HG03378 (cell line): ENCODE results near the gene RMI2.
A peak's percentile ranks its signal among the peaks of the same experiment; 100 is the strongest.

Source experiments
- ATAC-seq: cut with Tn5 transposase; IDR thresholded peaks from one replicate; pipeline ENCODE4 v1.9.1; 2021; ENCODE audit warnings: mild to moderate bottlenecking, moderate library complexity; ENCODE audit not compliant: unreplicated experiment

The RMI2 gene

DNA sequence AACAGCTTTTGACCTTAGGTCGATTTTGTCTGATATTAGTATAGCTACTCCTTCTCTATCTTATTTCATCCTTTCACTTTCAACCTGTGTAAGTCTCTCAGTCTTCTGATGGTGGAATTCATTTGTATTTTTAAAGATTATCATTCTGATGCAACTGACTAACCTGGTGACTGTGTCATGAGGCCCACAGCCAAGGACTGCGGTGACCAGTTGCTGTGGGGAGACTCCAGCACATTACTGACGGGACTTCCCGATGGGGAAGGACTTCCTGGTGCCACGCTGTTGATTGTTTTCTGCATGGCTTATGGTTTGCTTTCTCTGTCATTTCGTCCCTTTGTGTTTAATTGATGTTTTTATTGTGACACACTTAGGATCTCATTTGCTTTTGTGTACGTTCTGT, 34.2 kb downstream of the RMI2 start:
- peak; percentile 72 for ATAC-seq

DNA sequence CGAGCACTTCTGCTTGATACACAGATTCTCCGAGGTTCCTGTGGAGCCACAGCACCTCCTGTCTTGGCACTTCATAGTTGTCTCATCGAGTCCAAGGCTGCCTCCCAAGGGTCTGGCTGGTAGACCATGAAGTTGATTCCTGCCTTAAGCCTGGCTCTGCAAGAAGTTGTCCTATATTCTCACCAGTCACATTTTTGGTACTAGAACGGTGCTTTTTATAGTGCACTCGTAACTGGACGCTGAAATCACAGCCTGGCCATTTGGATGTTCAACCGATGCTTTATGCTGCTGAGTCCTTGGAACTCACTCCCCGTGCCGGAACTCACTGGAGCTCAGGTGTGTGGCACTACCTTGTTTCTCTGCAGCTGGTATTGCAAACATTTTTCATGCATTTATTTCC, 35.6 kb downstream of the RMI2 start:
- ATAC-seq: no peak

- no peak for ATAC-seq
These were observed 38.4 kb downstream of the RMI2 start for GRCh38 chr16:11383481-11384183.

GRCh38 chr16:11384184-11384955, 39.1 kb downstream of the RMI2 start:
- no peak for ATAC-seq

- ATAC-seq: no peak
These were observed 39.8 kb downstream of the RMI2 start for GRCh38 chr16:11384956-11385586.

DNA sequence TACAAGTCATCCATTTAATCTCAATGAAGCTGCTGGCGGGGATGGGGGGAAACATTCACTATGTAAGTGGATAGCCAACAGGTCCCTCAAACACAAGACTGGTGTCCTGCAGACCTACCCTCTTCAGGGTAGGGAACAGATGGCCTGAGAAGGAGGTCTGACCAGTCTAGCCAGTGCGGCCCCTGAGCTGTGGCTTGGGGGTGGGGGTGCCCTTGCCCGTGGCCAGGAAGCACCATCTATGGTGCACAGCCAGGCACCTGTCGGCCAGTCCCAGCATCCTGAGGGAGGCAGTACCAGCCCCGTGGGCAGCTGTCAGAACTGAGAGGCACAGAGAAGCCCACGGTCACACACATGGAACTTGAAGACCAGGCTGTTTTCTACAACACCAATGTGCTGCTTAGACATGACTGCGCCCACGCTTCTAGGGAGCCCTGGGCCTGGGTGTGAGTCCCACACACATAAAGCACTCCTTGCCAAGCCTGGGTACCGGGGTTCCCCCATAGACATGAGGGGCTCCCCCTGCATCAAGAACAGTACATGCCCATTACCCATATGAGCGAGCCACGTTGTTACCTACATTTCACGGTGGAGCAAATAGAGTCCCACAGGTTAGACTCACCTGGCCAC, 40.9 kb downstream of the RMI2 start:
- ATAC-seq: no peak

DNA sequence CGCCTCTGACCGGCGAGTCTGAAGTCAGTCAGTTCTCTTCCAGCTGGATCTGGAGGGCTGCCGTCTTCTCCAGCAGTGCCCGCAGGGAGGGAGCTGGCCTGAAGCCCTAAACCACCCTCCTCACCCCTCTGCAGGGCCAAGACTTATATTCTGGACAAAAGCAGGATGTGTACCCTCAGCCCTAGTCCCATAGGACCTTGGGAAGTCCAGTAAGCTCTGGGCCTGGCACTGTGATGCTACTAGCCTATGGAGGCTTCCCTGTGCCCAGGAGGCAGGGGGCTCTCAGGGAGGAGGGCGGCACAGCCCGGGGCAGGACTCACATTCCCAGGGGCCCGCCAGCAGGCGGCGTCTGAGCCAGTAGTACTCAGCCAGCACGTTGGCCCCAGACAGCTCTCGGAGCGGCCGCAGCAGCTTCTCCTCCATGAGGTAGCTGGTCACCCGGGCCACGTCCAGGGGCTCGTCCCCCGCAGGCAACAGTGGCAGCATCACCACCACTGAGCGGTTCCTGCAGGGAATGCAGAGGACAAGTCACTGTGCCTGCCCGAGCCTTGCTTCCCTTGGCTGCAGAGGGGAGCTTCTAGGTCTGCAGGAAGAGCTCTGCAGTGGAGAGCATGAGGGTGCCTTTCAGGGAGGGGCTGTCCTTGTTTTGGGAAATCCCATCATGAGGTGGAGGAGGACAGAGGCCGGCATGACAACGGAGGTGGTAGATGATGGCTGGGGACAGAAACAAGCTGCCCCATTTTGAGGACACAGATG, 41.7 kb downstream of the RMI2 start:
- no peak for ATAC-seq

DNA sequence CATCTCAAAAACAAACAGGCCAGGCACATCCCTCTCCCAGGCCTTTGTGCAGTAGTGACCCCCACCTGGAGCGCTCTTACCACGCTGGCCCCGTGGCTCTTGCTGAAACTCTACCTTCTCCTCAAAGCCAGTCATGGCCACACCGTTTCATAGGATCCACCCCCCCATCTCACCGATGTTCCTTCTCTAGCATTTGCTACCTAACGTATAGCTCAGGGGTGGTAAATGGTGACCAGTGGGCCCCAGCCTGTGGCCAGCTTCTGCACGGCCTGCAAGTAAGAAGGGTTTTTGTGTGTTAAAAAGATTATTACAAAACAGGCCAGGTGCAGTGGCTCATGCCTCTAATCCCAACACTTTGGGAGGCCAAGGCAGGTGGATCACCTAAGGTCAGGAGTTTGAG, 43.8 kb downstream of the RMI2 start:
- no peak for ATAC-seq

DNA sequence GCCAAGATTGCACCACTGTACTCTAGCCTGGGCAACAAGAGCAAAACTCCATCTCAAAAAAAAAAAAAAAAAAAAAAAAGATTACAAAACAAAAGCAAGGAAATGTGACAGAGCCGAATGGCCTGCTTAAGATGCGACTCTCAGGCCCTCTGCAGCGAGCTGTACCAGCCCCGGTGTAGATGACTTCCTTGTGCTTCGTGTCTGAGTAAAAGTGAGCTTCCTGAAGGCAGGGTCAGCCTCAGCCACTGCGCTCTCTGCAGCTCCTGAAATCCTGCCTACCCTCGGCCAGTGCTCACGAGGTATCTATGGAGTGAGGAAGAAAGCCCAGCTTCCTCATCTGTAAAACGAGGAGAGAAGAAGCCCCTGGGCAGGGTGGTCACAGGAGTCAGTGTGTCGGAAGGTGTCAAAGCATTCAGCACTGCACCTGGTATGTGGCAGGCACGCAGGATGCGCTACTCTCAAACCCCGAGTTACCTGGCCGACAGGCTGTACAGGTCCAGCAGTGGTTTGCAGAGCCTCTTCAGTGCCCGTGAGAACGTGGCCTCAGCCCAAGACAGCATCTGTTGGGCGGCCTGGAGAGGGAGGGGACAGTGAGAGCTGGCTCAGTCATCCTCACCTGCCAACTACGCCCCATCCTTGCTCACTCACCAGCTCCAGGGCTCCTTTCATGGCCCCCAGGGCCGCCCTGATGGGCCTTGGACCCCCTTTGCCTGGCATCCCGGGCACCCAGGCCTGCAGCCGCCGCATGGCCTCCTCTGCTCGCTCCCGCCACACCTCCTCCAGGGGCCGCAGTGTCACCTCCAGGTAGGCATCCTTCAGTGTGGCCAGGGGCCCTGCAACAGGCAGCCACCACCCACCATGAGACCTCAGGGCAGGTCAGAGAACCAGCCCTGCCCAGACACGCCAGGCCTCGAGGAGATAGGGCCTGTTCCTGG, 44.6 kb downstream of the RMI2 start:
- ATAC-seq: no peak

DNA sequence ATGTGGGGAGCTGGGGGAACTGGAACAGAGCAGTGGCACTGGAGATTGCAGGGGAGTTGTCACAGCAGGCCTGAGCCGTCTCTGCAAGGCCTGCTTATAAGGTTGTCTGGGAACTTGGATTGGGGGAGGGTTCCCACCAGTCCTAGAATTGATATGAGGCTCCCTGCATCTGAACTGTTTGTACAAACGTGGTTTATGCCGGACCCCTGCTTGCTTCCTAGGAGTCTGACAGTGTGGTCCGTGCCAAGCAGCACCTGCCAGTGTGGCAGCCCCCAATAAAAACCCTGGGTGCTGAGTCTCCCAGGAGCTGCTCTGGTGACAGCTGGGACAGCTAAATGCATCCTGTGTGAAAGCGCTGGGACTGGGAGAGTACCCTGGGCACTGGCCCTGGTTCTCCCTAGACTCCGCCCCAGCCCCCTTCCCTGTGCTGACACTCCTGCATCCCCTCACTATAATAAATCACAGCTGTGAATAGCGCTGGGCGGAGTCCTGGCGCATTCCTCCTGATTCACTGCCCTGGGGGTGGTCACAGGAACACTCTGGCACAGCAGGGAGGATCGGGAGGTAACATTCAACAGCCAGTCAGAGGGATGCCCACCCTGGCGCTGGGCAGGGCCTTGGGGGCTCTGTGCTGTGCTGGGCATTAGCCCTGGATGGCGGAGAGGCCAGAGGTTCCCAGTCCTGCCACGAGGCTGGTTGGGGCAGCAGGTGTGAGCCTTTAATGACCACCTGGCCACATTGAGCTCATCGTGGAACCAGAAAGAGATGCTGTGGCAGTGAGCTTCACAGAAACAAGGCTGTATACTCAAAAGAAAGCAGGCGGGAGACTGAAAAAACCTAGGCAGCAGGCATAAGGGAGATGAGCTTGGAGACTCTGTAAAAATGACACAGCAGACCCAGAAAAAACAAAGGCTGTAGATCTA, 45.6 kb downstream of the RMI2 start:
- ATAC-seq: no peak

DNA sequence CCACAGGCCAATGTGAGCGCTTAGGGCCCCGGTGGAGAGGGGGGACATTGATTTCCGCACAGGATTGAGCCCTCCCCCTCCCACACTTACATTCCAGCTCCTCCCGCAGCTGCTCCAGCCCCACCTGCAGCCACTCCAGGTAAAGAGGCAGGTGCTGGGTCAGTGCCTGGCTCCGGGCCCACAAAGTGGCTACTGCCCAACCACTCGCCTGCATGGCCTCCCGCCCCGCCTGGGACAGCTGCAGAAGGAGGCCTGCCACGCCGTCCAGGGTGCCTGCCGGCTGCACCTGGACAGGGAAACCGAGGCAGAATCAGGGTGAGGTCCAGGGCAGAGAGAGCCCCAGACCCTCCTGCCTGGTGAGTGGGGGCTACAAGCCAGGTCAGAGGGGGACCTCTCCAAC, 46.3 kb downstream of the RMI2 start:
- no peak for ATAC-seq

DNA sequence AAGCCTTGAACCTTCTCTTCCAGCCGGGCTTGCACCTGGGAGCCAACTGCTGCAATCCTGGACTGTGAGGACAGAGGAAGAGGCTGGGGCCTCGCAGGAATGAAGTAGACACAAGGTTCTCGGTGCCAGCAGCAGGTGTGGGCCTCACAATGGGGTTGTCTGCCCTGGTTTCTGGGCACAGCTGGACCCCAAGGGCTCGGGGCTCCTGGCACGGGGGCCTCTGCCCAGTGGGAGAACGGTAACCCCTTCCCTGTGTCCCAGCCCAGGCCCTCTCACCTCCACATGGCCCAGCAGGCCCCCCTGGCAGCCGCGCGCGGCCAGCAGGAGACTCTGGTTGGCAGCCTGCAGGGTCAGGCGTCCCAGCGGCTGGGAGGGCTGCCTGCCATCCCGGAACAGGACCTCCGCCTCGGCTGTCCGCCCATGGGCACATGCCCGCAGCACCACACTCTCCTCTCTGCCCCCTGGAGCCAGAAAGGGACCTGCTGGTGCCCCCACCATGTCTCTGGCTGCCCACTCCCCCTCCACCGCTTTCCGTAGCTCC, 46.9 kb downstream of the RMI2 start:
- ATAC-seq: no peak

- ATAC-seq: no peak
These were observed 48.1 kb downstream of the RMI2 start for GRCh38 chr16:11393366-11393765.

GRCh38 chr16:11393861-11394592, 48.8 kb downstream of the RMI2 start:
- no peak for ATAC-seq

DNA sequence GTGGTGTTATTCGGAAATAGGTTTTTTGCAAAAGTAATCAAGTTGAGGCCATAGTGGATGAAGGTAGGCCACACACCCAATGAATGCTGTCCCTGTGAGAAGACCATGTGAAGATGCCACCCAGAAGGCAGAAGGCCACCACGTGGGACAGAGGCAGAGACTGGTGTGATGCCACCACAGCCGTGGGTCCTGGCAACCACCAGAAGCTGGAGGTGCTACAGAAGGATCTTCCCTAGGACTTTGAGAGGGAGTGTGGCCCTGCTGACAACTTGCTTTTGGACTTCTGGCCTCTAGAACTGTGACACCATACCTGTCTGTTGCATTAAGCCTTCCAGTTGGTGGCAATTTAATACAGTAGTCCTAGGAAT, 49.3 kb downstream of the RMI2 start:
- no peak for ATAC-seq

GRCh38 chr16:11395008-11395948, 50.0 kb downstream of the RMI2 start:
- ATAC-seq: no peak

DNA sequence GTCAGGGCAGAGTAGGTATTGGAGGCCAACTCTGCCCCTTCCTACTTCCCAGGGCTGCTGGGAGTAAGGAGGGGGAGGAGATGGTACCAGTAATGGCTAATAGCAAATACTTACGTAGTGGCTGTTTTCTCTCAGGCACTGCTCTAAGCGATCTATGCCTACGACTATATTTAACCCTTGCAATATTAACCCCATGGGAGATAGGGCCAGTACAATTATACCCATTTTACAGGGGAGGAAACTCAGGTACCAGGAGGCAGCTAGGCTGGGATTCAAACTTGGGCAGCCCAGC, 50.6 kb downstream of the RMI2 start:
- no peak for ATAC-seq
